ENCODE results near the gene RPUSD1. TPM values are rescaled to one million over a fixed set of nuclear protein-coding genes. Genes with fewer than 3 reads are reported as not detected.

Gene RPUSD1
- total RNA-seq, 1 donor from 2014 or later = 24.3 TPM

- no peak for TF ChIP-seq CTCF (IDR thresholded peaks at IDR 0.05)
- Mint-ChIP-seq H3K4me1 (ENCODE audit: unreplicated experiment) (peaks cover 2% of the 10 kb centered on the region), H3K27me3 (ENCODE audit: unreplicated experiment) (no peaks in the 10 kb centered on the region), H3K27ac (ENCODE audit: unreplicated experiment) (no peak overlapping the region), H3K36me3 (ENCODE audit: unreplicated experiment) (peaks cover 8% of the 10 kb centered on the region), H3K4me3 (ENCODE audit: unreplicated experiment) (peak overlapping the region; percentile 47), H3K9me3 (ENCODE audit: unreplicated experiment) (no peaks in the 10 kb centered on the region)
- no peak for DNase-seq (ENCODE audit: extremely low spot score, unreplicated experiment)
Measured at GRCh38 chr16:790086-790485, 1.9 kb upstream of the RPUSD1 start.

DNA sequence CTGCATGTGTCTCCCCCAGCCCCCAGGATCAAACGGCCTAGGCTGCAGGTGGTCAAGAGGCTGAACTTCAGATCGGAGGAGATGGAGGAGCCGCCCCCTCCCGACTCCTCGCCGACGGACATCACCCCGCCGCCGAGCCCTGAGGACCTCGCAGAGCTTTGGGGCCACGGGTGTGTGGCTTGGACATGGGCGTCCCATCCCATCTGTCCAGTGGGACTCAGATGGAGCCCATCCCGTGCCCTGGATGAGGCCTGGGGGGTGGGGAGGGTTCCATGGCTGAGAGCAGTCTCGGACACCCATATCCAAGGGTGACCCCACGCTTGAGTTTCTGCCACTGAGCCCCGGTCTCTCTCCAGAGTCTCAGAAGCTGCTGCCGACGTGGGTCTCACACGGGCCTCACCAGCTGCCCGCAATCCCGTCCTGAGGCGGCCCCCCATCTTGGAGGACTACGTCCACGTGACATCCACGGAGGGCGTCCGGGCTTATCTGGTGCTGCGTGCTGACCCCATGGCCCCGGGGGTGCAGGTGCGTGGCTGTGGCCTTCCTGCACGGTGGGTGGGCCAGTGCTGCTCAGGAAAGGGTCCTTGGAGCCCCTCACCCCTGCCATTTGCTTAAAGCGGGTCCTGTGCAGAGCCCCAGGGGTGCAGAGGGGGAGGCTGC lies 1.1 kb upstream of the RPUSD1 start:
- peaks cover 2% of the 10 kb centered on the region for H3K4me1 Mint-ChIP-seq (ENCODE audit: unreplicated experiment)

GRCh38 chr16:788399-789126 lies 382 bp upstream of the RPUSD1 start, which contains the start of gene CHTF18:
CHTF18 (plus strand) TSS chr16:788620; CDS start chr16:788685, 65 bp downstream.
- Mint-ChIP-seq H3K4me1 (ENCODE audit: unreplicated experiment) (peaks cover 2% of the 10 kb centered on the region), H3K4me3 (ENCODE audit: unreplicated experiment) (peak within 1 kb of the TSS; percentile 80), H3K27ac (ENCODE audit: unreplicated experiment) (no peak within 1 kb of the TSS), H3K9me3 (ENCODE audit: unreplicated experiment) (no peaks in the 10 kb centered on the region), H3K36me3 (ENCODE audit: unreplicated experiment) (peaks cover 8% of the 10 kb centered on the region), H3K27me3 (ENCODE audit: unreplicated experiment) (no peaks in the 10 kb centered on the region)
- peak; percentile 99 for DNase-seq (ENCODE audit: extremely low spot score, unreplicated experiment)
- no peak for TF ChIP-seq CTCF (IDR thresholded peaks at IDR 0.05)

More for the DNA sequence above, 1.1 kb upstream of the RPUSD1 start:
- peak overlapping the region; percentile 32 for H3K4me3 Mint-ChIP-seq (ENCODE audit: unreplicated experiment)
- DNase-seq (ENCODE audit: extremely low spot score, unreplicated experiment) = no peak
- TF ChIP-seq CTCF (IDR thresholded peaks at IDR 0.05) = no peak
- peaks cover 8% of the 10 kb centered on the region for H3K36me3 Mint-ChIP-seq (ENCODE audit: unreplicated experiment)
- H3K27ac Mint-ChIP-seq (ENCODE audit: unreplicated experiment) = no peak overlapping the region
- no peaks in the 10 kb centered on the region for H3K27me3 Mint-ChIP-seq (ENCODE audit: unreplicated experiment)
- no peaks in the 10 kb centered on the region for H3K9me3 Mint-ChIP-seq (ENCODE audit: unreplicated experiment)

- Mint-ChIP-seq H3K4me1 (ENCODE audit: unreplicated experiment) (peaks cover 2% of the 10 kb centered on the region), H3K9me3 (ENCODE audit: unreplicated experiment) (no peaks in the 10 kb centered on the region), H3K27me3 (ENCODE audit: unreplicated experiment) (no peaks in the 10 kb centered on the region), H3K4me3 (ENCODE audit: unreplicated experiment) (peak overlapping the region; percentile 80), H3K27ac (ENCODE audit: unreplicated experiment) (no peak overlapping the region), H3K36me3 (ENCODE audit: unreplicated experiment) (peaks cover 8% of the 10 kb centered on the region)
- no peak for TF ChIP-seq CTCF (IDR thresholded peaks at IDR 0.05)
- no peak for DNase-seq (ENCODE audit: extremely low spot score, unreplicated experiment)
Measured at GRCh38 chr16:787321-787966, 737 bp downstream of the RPUSD1 start.
